HG02798 (cell line): ENCODE results near the gene TTC27.
"Not testable (repeated sequence)": the region's sequence is repeated elsewhere in the genome, so short reads cannot be mapped to it uniquely, and the experiment has no call there.

Experiments
- ATAC-seq: cut with Tn5 transposase; IDR thresholded peaks from one replicate; pipeline ENCODE4 v1.9.1; 2021; ENCODE audit warnings: mild to moderate bottlenecking; ENCODE audit not compliant: unreplicated experiment, poor library complexity

TTC27 gene

DNA sequence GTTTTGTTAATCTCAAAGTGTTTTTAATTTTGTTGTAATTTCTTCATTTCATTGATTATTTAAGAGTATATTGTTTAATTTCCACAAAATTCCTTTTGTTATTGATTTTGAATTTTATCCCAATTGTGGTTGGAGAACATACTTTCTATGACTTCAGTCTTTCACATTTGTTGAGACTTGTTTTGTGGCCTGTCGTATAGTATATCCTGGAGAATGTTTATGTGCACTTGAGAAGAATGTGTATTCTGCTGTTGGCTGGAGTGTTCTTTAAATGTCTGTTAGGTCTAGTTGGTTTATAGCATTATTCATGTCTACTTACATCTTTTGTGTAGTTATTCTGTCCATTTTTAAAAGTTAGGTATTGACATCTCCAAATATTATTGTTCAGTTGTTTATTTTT lies 120.3 kb downstream of the TTC27 start:
- ATAC-seq = no peak

DNA sequence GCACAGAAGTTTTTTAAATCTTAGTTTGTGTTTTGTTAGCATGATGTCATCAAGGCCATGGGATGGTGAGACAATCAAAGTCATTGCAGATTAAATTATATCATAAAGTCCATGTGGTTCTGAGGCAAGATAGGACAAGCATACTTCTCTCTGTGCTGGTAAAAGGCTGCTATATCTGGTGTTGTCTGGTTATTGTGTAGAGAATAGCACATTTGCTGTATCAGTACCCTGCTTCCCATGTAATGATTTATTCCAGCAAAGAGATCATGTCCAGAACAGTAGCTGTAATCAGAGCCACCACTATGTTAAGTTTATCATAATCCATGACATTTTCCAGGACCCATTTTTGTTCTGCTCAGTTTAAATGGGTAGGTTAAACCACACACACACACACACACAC lies 123.0 kb downstream of the TTC27 start:
- ATAC-seq = no peak

DNA sequence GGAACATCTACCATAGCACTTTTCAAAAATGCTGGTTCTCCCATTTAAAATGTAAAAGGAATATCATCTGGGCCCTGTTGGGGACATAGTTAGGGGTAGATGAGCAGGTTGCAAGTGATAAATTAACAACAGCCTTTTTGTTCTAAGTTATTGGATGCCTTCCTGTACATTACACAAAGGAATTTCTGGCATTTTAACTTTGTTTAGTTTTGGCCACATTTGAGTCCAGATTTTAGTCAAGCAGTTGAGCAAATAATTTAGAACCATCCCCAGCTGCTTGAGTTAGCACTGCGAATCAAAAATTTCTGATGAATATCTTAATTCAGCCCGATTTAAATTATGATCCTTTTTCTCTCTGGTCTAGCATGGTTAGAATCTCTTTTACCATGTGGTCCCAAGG lies 124.4 kb downstream of the TTC27 start:
- ATAC-seq = no peak

DNA sequence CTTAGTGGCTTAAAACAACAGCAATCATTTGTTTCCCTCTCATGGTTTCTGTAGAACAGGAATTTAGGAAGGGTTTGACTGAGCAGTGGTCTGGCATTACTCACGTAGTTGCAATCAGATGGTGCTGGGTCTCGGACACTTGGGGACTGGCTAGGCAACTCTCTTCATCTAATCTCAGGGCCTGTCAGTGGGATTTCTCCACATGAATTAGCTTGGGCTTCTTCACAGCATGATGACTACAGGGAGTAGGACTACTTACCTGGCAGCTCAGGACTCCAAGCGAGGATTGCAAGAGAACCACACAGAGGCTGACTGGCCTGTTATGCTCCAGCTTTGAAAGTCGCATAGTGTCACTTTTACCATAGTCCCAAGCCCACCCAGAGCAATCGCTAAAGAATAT lies 125.1 kb downstream of the TTC27 start:
- ATAC-seq = no peak

DNA sequence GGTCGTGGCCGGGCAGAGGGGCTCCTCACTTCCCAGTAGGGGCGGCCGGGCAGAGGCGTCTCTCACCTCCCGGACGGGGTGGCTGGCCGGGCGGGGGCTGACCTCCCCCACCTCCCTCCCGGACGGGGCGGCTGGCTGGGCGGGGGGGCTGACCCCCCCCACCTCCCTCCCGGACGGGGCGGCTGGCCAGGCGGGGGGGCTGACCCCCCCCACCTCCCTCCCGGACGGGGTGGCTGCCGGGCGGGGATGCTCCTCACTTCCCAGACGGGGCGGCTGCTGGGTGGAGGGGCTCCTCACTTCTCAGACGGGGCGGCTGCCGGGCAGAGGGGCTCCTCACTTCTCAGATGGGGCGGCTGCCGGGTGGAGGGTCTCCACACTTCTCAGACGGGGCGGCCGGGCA lies 126.8 kb downstream of the TTC27 start:
- not testable (repeated sequence) for ATAC-seq

DNA sequence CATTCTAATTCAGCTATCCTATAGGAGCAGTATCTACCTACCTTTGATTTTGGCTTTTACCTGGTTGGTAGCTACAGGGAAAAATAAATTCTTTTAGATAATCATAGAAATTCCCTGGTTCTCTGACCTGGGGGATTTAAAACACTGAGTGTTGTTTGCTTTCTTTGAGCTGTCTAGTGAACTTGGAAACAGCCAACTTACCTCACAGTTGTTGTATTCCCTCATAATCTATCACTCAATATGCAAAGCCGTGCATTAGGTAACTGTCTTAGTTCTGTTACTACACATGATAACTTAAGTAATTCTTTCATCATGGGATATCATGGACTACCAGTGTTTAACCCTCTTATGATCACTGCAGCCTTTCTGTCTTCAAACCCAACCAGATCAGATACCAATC lies 127.8 kb downstream of the TTC27 start:
- ATAC-seq = no peak

DNA sequence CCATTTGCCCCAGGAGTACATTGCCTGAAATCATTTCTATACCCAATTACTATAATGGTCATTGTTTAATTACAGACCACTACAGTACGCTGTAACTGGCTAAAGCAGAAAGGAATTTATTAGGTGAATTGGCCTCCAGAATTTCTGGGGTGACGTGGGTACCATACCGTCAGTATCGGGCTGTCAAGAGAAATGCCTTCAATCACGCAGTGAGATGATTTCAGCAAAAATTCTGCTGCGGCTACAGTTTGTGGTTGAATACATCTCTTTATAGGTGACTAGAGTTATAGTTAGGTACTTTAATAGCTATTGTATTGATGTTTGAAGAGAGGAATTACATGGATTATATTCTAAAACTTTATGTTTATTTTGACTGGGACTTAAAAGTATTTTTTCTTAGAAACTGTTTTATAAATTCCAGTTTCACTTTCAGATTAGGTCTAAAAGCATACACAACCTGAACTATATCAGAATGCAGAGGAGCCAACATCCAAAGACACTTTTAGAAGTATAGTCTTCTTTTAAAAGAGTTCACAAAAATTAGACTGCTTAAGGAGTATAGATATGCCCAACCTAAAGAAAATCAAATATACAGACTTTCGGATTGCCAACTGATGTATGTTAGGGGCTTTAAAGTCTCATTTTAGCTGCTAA lies 128.4 kb downstream of the TTC27 start:
- ATAC-seq = no peak

DNA sequence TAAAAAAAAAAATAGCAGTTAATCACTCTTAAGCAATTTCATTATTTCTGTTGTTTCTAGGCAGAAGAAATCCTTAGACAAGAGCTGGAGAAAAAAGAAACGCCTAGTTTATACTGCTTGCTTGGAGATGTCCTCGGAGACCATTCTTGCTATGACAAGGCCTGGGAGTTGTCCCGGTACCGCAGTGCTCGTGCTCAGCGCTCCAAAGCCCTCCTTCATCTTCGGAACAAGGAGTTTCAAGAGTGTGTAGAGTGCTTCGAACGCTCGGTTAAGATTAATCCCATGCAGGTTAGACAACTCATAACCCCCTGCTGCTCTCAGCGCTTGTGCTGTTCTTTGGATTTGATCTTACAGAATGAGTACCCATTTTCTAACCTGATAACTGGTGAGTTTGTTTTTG lies 130.4 kb downstream of the TTC27 start:
- ATAC-seq = no peak

DNA sequence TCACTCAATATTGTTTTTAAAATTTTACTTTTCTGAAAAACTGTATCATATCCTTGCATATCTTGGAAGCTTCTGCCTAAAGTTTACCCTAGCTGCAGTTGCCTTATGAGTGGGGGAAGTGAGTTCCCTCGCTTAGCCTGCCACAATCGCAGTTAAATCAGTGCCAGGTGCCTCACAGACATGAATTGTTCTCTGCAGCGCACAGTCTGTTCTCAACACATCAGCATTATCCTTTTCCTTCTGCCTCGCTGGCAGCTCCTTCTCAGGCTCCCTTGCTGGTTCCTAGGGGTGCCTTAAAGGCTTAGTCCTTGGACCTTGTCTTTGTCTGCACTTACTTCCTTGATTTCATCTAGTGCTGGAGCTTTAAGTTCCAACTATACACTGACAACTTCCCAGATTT lies 132.8 kb downstream of the TTC27 start:
- no peak for ATAC-seq

DNA sequence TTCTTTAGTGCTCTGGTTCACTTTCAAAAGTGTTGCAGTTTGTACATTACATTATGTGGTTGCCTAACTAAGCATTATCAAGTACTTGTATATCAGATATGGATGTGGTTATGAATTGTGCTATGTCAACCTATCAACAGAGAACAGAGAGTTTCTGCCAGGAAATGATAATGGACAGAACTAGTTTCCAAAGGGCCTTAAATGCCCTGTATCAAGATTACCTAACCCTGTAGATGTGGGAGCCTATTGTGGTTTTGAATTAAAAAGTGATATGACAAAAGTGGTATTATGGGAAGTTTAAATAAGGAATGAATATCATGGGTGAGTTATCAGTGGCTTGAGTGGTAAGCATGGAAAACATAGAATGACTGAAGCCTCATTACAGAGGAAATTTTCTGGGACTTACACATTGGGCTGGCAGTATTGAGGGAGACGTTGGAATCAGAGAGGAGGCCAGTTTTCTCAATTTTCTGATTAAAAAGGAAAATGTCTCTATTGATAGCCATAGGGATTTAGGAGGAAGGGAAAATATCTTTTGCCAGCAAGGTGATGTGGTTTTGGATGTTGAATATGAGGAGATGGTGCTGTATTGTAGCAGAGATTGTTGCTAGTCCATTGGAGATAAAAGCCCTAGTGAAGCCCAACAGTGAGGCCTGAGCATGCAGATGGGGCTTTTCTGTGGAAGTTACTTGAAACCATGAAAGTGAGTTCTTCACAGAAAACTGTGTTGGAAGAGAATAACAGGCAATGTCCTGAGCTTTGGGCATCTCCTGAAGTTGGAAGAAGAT lies 140.7 kb downstream of the TTC27 start:
- ATAC-seq = no peak

DNA sequence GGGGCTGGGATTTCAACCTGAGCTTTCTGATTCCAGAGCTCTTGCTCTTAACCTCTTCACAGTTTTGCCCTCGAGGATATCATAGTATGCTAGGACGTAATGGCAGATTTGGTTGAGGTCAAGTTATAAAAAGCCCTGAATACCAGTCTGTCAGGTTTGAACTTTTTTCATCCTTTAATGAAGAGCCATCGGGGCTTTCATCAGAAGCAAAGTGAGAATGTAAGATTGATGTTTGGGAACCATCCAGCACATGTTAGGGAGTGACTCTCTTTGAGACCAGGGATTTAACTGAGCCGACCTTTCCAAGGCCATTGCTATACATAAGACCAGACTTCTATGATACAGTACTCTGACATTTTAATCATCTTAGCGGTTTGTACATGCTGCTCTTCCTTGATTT lies 142.5 kb downstream of the TTC27 start:
- no peak for ATAC-seq

DNA sequence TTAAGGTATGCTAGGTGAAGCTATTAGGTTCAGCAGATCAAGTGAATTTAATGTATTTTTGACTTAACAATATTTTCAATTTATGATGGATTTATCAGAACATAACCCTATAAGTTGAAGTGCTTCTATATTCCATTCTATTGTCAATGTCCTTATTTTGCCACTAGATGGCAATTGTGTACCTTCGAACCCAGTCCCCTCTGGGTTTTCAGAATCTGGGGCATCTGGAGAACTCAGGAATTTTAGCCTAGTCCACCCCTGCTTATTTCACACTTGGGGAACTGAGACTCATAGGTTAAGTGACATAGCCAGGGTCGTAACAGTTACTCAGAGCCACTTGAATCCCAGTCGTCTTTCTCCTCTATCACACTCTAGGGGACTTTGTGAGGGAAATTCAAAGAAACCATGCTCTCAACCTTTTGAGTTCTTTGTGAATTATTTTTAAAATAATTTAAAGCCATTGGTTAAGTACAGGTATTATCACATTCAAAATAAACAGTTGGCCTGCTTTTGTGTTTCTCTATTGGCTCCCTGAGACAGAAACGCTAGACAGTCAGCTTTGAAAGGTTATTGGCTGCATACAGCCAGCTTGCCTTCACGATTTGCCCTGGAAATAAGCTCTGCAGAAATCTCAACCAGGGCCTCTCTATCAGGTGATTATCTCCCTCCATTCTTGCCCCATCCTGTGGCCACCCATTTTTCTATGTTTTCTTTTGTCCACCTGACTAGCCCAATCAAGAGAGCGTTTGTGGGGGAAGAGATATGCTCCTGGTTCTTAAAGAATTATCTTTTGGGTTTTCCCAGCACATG lies 145.0 kb downstream of the TTC27 start:
- no peak for ATAC-seq

DNA sequence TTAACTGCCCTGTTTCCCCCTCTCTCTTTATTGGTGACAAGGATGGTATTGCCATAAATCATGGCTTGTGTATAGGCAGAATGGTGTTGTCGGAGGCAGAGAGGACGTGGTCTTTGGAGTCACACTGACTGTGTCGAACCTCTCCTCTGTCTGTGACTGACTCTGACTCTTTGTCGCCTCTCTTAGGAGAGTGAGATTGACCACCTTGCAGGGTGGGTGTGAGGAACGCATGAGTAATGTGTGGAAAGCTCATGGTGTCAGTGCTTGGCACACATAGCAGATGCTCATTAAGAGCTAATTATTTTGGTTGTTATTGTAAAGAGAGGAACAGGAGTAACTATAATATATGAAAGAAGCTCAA lies 145.6 kb downstream of the TTC27 start:
- ATAC-seq = no peak

DNA sequence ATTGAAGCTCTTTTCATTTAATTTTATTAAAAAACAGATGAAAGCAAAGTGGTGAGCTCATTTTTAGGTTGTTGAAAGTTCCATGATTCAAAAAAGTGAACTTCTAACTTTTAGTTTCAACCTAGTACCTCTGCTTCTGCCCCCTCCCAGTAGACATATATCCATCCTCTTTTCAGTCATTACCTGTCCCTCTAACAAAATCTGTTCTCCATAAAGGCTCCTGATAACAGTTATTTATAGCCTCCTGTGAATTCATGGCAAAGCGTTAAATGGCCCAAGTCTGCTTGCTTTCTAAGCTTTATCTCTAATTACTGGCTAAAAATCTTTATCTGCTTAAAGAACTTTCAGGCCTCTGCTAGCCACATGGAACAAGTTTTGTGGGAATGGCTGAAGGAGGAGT lies 148.1 kb downstream of the TTC27 start:
- ATAC-seq = no peak

DNA sequence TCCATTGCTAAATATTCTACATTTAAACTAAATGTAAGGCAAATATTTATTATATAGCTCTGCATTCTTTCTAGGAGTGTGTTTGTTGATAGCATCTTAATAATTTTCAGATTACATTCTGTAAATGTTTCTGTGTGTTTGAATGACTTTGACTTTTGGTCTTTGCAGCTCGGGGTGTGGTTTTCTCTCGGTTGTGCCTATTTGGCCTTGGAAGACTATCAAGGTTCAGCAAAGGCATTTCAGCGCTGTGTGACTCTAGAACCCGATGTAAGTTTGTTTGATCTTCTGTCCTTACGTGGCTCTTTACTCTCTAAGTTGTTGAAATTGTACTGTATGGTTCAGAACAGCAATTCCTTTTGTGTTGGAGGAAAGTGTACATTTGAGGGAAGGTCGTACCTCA lies 149.9 kb downstream of the TTC27 start:
- ATAC-seq = no peak

DNA sequence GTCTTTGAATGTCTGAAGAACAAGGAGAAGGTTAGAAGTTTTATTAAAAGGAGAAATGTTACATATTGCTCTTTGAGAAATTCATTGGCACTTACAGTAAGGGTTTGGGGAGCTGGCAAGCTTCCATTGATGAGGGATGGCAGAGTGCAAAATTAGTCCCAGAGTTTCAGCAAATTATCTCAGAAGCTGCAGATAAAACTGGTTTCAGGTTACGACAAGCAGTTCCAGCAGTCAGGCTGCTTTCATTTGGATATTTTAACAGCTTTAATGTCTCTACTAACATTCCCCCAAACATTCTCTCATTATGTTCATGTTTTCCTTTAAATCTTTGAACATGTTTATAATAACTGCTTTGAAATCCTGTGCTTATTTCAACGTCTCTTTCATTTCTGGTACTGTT lies 153.1 kb downstream of the TTC27 start:
- no peak for ATAC-seq

DNA sequence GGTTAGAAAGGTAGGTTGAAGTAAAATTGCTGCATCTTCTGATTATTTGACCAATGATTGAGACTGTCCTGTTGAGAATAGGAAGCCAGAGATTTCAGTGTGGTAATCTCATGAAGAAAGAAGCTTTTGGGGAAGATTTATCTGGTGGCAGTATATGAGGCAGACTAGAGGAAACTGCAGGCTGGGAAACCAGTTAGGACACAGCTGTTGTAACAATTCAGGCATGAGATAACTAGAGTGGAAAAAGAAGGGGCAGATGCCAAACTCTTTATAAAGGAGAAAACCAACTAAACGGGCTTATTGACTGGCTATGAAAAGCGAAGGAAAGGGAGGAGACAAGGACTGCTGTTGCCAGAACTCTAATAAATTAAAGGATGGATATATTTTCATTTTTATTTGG lies 155.6 kb downstream of the TTC27 start:
- ATAC-seq = no peak

DNA sequence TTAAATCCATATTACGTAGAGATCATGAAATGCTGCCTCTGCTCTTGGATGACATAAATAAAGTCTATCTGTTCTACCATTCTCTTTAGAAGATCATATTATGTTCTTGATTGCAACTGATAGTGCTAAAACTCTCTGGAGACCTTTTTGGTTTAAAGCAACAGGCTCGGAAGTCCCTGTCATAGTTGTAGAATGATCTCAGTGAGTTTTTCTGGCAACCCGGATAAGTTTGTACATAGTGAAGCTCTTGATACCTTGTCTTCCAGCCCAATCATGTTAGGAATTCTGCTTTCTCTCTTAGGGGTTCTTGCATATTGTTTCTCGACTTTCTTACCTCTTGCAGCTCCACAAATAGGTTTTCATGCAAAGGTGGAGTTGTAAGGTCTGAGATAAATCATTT lies 156.1 kb downstream of the TTC27 start:
- ATAC-seq = no peak

DNA sequence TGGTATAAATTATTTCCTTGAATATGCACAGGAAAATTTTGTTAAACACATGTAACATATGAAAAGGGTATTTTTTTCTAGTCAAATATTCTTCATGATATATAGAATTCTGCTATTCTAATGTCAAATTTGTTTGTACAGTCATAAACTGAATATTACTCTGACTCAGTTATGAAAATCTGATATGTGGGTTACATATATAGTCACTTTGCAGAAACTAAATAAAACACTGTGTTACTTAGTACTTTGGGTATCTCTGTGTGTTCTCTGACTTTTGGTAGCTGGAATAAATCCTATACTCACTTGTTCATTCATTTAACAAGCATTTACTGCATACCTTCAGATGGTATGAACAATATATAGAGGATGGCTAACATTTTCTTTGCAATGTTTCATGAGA lies 159.4 kb downstream of the TTC27 start:
- no peak for ATAC-seq

DNA sequence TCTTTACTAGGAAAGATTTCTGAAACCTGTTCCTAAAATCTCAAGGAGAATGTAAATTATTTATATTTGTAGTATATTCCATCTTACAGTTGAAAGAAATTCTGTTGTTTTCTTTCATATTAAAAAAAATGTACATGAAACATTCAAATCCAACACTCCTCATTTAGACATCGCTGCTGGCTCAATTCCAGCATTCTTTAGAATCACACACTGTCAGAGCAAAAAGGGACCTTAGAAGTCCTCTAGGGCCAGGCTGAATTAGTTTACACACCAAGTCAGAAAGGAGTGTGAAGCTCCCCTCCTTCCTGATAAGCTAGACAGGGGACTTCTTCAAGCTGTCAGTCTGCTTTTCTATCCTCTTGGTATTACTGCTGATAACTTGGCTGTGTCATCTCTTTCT lies 160.3 kb downstream of the TTC27 start:
- no peak for ATAC-seq

DNA sequence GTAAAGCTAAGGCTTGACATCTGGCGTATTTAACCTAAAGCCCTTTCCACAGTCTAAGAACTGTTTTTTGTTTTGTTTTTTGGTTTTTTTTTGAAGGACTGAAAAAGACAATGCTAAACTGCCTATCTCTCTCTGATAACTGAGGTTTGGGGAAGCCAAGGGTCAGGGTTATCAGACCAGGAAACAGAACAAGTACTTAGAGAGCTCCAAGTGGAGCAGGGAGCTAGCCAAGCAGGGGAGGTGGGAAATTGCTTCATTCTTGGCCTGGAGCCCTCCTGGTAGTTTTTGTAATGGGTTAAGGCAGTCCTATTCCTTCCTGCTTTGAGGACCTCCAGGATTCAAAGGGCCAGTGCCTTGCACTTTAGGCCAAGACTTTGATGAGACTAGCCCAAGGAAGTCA lies 164.6 kb downstream of the TTC27 start:
- no peak for ATAC-seq
